Thyroid gland (tissue), 4 donors: ENCODE measurements around the gene METRNL.

Source experiments
- POLR2A ChIP-seq, 2 donors: fragments of 450-650 bp; IDR thresholded peaks; one replicate each; pipeline ENCODE4 v1.6.1; 2017; ENCODE audit warnings: antibody characterized with exemption in 2 of 2, mild to moderate bottlenecking in 2 of 2, moderate library complexity in 1 of 2
- TF ChIP-seq, protein P1 (sequence below), 6 experiments: fragments of 200-600 bp in 3 of 6; fragments of 450-650 bp in 3 of 6; sonication (generic) in 3 of 6; IDR thresholded peaks; one replicate each; pipeline ENCODE4 v1.5.1; 2016 to 2019; ENCODE audit warnings: antibody characterized with exemption in 6 of 6, mild to moderate bottlenecking in 2 of 6, inconsistent platforms in 1 of 6, moderate library complexity in 1 of 6

GRCh38 chr17:83101805-83102480, 22.5 kb downstream of the METRNL start:
- TF ChIP-seq, protein P1, sequence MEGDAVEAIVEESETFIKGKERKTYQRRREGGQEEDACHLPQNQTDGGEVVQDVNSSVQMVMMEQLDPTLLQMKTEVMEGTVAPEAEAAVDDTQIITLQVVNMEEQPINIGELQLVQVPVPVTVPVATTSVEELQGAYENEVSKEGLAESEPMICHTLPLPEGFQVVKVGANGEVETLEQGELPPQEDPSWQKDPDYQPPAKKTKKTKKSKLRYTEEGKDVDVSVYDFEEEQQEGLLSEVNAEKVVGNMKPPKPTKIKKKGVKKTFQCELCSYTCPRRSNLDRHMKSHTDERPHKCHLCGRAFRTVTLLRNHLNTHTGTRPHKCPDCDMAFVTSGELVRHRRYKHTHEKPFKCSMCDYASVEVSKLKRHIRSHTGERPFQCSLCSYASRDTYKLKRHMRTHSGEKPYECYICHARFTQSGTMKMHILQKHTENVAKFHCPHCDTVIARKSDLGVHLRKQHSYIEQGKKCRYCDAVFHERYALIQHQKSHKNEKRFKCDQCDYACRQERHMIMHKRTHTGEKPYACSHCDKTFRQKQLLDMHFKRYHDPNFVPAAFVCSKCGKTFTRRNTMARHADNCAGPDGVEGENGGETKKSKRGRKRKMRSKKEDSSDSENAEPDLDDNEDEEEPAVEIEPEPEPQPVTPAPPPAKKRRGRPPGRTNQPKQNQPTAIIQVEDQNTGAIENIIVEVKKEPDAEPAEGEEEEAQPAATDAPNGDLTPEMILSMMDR (IDR thresholded peaks at IDR 0.05) = no peak
- TF ChIP-seq POLR2A (IDR thresholded peaks at IDR 0.05) = no peak
